ENCODE data around the gene CORO2A. TPM values are rescaled to one million over a fixed set of nuclear protein-coding genes. Genes with fewer than 3 reads are reported as not detected.
A peak's percentile ranks its signal among the peaks of the same experiment; 100 is the strongest.

The CORO2A gene
- total and polyA plus RNA-seq, 2 donors (not counting 3 experiments of a cell fraction or from before 2014, with no cell fraction given) = 0.35 to 0.53 TPM

DNA sequence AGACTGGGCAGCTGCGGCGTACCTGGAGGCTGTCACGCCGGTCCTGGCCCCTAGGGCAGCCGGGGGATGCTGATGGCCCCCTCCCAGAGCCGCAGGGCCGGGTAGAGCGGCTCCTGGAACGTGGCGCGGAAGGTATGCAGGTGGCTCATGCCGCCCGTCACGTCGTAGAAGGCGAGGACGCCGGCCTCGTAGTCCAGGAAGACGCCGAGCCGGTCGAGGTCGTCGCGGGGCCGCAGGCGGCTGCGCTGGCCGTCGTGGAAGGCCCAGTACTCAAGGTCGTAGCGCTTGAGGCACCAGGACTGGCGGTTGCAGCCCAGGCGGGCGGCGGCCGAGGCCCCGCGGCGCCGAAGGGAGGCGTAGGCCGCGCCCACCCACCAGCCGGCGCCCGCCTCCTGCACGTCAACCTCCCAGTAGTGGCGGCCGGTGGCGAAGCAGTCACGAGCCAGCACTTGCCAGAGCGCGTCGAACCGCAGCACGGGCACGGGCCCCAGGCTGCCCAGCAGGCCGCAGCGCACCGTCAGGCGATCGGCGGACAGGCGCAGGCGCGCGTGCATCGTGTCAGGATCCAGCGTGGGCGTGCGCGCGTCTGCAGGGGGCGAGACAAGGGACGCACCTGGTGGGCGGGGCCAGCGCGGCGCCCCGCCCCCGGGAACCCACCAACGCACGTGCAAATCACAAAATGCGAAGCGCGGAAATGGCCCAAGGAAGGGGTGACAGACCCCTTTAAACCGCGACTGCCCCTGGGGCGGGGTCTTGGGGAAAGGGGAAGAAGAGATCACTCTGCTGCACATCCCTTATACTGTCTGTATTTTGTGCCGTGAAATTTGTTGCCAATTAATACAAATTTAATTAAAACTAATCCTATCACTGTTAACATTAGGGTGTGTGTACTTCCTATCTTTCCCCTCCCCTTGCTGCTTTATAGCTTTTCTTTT, 104.8 kb downstream of the CORO2A start:
- no peaks in the 10 kb centered on the region for H3K27me3 ChIP-seq (ENCODE audit: control insufficient read depth in 2 of 2, insufficient read depth in 2 of 2, low read length in 2 of 2)

DNA sequence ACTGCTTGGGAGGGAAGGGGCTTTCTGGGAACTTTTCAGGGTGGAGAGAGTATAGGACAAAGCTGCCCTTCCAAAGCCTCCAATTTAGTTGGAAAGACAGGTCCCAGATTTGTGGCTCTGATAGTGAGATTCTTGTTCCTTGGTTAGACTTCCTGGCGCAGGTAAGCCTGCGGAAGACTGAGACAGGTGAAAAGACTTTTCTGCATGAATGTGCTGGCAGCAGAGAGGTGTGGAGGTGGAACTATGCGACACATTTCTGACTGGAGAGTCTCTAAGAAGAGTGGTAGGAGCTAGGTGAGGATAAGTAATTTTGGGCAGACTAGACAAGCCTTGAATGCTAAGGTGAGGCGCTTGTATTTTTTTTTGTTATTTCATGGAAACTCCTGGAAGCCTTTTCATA, 106.0 kb downstream of the CORO2A start:
- intact Hi-C loops (cut with micrococcal nuclease) (loop anchor here (2.0 kb wide), 1 partner anchor 170 kb away; no protein-coding TSS in a partner anchor), dilution Hi-C loops (cut with MboI; ENCODE audit: extremely low pct_ligation_motif_present, low sequenced_read_pairs) (no loop called here)
- Histone ChIP-seq H3K9ac (replicated peaks; ENCODE audit: extremely low read depth, insufficient read depth, low read length) (no peak overlapping the region), H3K9me1 (replicated peaks; ENCODE audit: control insufficient read depth, extremely low read depth, insufficient read depth, low read length) (no peaks in the 10 kb centered on the region), H3K9me3 (replicated peaks; ENCODE audit: control insufficient read depth, insufficient read depth, low read length) (no peaks in the 10 kb centered on the region), H3K27me3 (ENCODE audit: control insufficient read depth in 2 of 2, insufficient read depth in 2 of 2, low read length in 2 of 2) (no peaks in the 10 kb centered on the region), H3K79me2 (ENCODE audit: control insufficient read depth, insufficient read depth, low read length) (no peaks in the 10 kb centered on the region), H3K4me2 (ENCODE audit: insufficient read depth, low read length) (no peak overlapping the region), H3K4me1 (ENCODE audit: control insufficient read depth, extremely low read depth, insufficient read depth, low read length) (peaks cover 7% of the 10 kb centered on the region), H4K20me1 (replicated peaks; ENCODE audit: control insufficient read depth, extremely low read depth, insufficient read depth, low read length) (no peaks in the 10 kb centered on the region), H3K36me3 (ENCODE audit: control insufficient read depth in 2 of 2, extremely low read depth in 1 of 2, insufficient read depth in 2 of 2, low read length in 2 of 2) (peaks cover 3 to 10% of the 10 kb centered on the region in 2 experiments), H2AFZ (ENCODE audit: low read depth, low read length) (no peak overlapping the region), H3K27ac (ENCODE audit: insufficient read depth, low read depth, low read length) (no peak overlapping the region), H3K4me3 (replicated peaks in 1 of 3; ENCODE audit: insufficient read depth in 1 of 3, low read depth in 1 of 3, low read length in 3 of 3) (no peak overlapping the region)
- POLR2A ChIA-PET = no interaction called here
- BruUV-seq (replicated peaks) = no TSS peak
- FAIRE-seq (no peak), DNase-seq (ENCODE audit: low read depth, low spot score) (no peak)
- TF ChIP-seq JUN (IDR thresholded peaks at IDR 0.05; ENCODE audit: borderline replicate concordance, insufficient read depth, insufficient read length, low read depth) (no peak), FOS (IDR thresholded peaks at IDR 0.05; ENCODE audit: borderline replicate concordance, insufficient read depth, low read length) (no peak), POLR2A (IDR thresholded peaks at IDR 0.05; ENCODE audit: low read depth, low read length) (no peak), POLR2AphosphoS5 (IDR thresholded peaks at IDR 0.05; ENCODE audit: insufficient read depth, low read depth, low read length) (no peak), MYC (IDR thresholded peaks at IDR 0.05; ENCODE audit: low read depth, low read length) (no peak), MAX (IDR thresholded peaks at IDR 0.05; ENCODE audit: insufficient read depth, insufficient read length) (no peak)
- TF ChIP-seq, protein P1, sequence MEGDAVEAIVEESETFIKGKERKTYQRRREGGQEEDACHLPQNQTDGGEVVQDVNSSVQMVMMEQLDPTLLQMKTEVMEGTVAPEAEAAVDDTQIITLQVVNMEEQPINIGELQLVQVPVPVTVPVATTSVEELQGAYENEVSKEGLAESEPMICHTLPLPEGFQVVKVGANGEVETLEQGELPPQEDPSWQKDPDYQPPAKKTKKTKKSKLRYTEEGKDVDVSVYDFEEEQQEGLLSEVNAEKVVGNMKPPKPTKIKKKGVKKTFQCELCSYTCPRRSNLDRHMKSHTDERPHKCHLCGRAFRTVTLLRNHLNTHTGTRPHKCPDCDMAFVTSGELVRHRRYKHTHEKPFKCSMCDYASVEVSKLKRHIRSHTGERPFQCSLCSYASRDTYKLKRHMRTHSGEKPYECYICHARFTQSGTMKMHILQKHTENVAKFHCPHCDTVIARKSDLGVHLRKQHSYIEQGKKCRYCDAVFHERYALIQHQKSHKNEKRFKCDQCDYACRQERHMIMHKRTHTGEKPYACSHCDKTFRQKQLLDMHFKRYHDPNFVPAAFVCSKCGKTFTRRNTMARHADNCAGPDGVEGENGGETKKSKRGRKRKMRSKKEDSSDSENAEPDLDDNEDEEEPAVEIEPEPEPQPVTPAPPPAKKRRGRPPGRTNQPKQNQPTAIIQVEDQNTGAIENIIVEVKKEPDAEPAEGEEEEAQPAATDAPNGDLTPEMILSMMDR (IDR thresholded peaks at IDR 0.05; ENCODE audit: extremely low read depth in 1 of 2, insufficient read depth in 1 of 2, low read depth in 1 of 2, low read length in 2 of 2) = no peak
- CTCF ChIA-PET = interaction anchor here (1.3 to 1.5 kb wide), 2 partner anchors 12 to 83 kb away, joined by 3 to 5 read pairs; no protein-coding TSS in a partner anchor

More for the DNA sequence above, 104.8 kb downstream of the CORO2A start:
- H3K4me2 ChIP-seq (ENCODE audit: insufficient read depth, low read length) = peak overlapping the region; percentile 31
- CTCF ChIA-PET = interaction anchor here (1.4 kb wide), 1 partner anchor 31 kb away, joined by 3 read pairs; no protein-coding TSS in a partner anchor
- BruUV-seq (replicated peaks) = no TSS peak
- DNase-seq (ENCODE audit: low read depth, low spot score) = peak; percentile 76
- no peaks in the 10 kb centered on the region for H3K9me3 ChIP-seq (replicated peaks; ENCODE audit: control insufficient read depth, insufficient read depth, low read length)
- no peaks in the 10 kb centered on the region for H3K79me2 ChIP-seq (ENCODE audit: control insufficient read depth, insufficient read depth, low read length)
- no peak overlapping the region for H3K27ac ChIP-seq (ENCODE audit: insufficient read depth, low read depth, low read length)
- dilution Hi-C loops (cut with MboI; ENCODE audit: extremely low pct_ligation_motif_present, low sequenced_read_pairs) = no loop called here
- POLR2A ChIA-PET = no interaction called here
- no peak for FAIRE-seq
- H3K4me3 ChIP-seq (replicated peaks in 1 of 3; ENCODE audit: insufficient read depth in 1 of 3, low read depth in 1 of 3, low read length in 3 of 3) = peak overlapping the region in 2 of 3 experiments; percentile 24 to 42
- H3K9ac ChIP-seq (replicated peaks; ENCODE audit: extremely low read depth, insufficient read depth, low read length) = no peak overlapping the region
- peak; percentile 38 for TF ChIP-seq MAX (IDR thresholded peaks at IDR 0.05; ENCODE audit: insufficient read depth, insufficient read length)
- TF ChIP-seq POLR2AphosphoS5 (IDR thresholded peaks at IDR 0.05; ENCODE audit: insufficient read depth, low read depth, low read length) = peak; percentile 72
- TF ChIP-seq JUN (IDR thresholded peaks at IDR 0.05; ENCODE audit: borderline replicate concordance, insufficient read depth, insufficient read length, low read depth) = no peak
- TF ChIP-seq EZH2 (IDR thresholded peaks at IDR 0.05; ENCODE audit: borderline replicate concordance, low read depth, low read length, severe bottlenecking) = peak; percentile 33
- H3K36me3 ChIP-seq (ENCODE audit: control insufficient read depth in 2 of 2, extremely low read depth in 1 of 2, insufficient read depth in 2 of 2, low read length in 2 of 2) = peaks cover 0 to 7% of the 10 kb centered on the region in 2 experiments
- intact Hi-C loops (cut with micrococcal nuclease) = loop anchor here (2.0 kb wide), 1 partner anchor 169 kb away; no protein-coding TSS in a partner anchor
- no peaks in the 10 kb centered on the region for H4K20me1 ChIP-seq (replicated peaks; ENCODE audit: control insufficient read depth, extremely low read depth, insufficient read depth, low read length)
- H3K4me1 ChIP-seq (ENCODE audit: control insufficient read depth, extremely low read depth, insufficient read depth, low read length) = peaks cover 3% of the 10 kb centered on the region
- H3K9me1 ChIP-seq (replicated peaks; ENCODE audit: control insufficient read depth, extremely low read depth, insufficient read depth, low read length) = no peaks in the 10 kb centered on the region
- H2AFZ ChIP-seq (ENCODE audit: low read depth, low read length) = peak overlapping the region; percentile 38
